A549 (cell line): ENCODE data around the gene MSI2.

Source experiments
- BHLHE40 ChIP-seq: IDR thresholded peaks from 2 replicates; pipeline ENCODE4 v1.6.1; 2012; ENCODE audit warnings: low read depth, low read length, inconsistent platforms
- EP300 ChIP-seq, 2 experiments: fragments of >200 bp; sonication (Bioruptor Twin); formaldehyde crosslinking; IDR thresholded peaks; 2 replicates in 1 of 2; 3 replicates in 1 of 2; pipeline ENCODE4 v1.6.1; 2016 to 2017
- FOSL2 ChIP-seq, 2 experiments: fragments of 450-650 bp in 1 of 2; fragments of >200 bp in 1 of 2; sonication (Bioruptor Twin) in 1 of 2; formaldehyde crosslinking; IDR thresholded peaks; 2 replicates each; pipeline versions ENCODE4 v1.5.0 to v1.6.1; 2016 to 2020; ENCODE audit warnings: mild to moderate bottlenecking in 1 of 2, moderate library complexity in 1 of 2
- JUN ChIP-seq, 2 experiments: fragments of >200 bp; sonication (Bioruptor Twin); formaldehyde crosslinking; IDR thresholded peaks; 2 replicates in 1 of 2; 3 replicates in 1 of 2; pipeline ENCODE4 v1.6.1; 2016 to 2017
- JUNB ChIP-seq: fragments of >200 bp; sonication (Bioruptor Twin); formaldehyde crosslinking; IDR thresholded peaks from 2 replicates; pipeline ENCODE4 v1.6.1; 2016
- MAFK ChIP-seq: fragments of 450-650 bp; IDR thresholded peaks from 2 replicates; pipeline ENCODE4 v1.6.1; 2014; ENCODE audit not compliant: partially characterized antibody
- POLR2A ChIP-seq: IDR thresholded peaks from 2 replicates; pipeline ENCODE4 v1.6.1; 2012; ENCODE audit warnings: mild to moderate bottlenecking, low read length
- RARB ChIP-seq: fragments of 250-450 bp; sonication (Bioruptor Pico); IDR thresholded peaks from 2 replicates; pipeline ENCODE4 v1.8.0; 2021; ENCODE audit warnings: mild to moderate bottlenecking, moderate library complexity
- ZFP36 ChIP-seq: fragments of 450-650 bp; IDR thresholded peaks from 2 replicates; pipeline ENCODE4 v1.6.1; 2014; ENCODE audit warnings: borderline replicate concordance; ENCODE audit not compliant: partially characterized antibody
- TF ChIP-seq, protein P1 (sequence below): fragments of >200 bp; sonication (Bioruptor Twin); formaldehyde crosslinking; IDR thresholded peaks from 3 replicates; pipeline ENCODE4 v1.5.1; 2016
- TF ChIP-seq, protein P2 (sequence below): IDR thresholded peaks from 2 replicates; pipeline ENCODE4 v1.6.1; 2012; ENCODE audit warnings: low read depth, borderline replicate concordance
- TF ChIP-seq, protein P3 (sequence below): fragments of 450-650 bp; IDR thresholded peaks from 2 replicates; pipeline ENCODE4 v1.6.1; 2014; ENCODE audit warnings: antibody characterized with exemption

DNA sequence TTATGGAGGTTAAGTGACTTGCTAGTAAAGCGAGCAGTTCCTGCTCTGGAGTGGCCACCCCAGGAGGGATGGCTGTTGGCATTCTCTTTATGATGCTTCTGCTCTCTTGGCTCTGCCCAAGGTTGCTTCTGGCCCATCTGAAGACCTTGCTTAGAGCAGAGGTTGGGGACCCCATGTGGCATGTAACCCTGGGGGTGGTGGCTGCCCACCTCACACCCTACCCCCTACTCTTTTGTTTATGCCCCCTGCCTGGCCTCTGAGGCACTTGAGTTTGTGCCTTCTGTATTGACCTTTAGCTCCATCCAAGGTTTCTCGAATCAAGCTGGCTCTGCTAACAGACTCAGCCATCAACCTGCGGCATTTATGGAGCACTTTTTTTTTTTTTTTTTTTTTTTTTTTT lies 214.6 kb downstream of the MSI2 start:
- TF ChIP-seq, protein P1, sequence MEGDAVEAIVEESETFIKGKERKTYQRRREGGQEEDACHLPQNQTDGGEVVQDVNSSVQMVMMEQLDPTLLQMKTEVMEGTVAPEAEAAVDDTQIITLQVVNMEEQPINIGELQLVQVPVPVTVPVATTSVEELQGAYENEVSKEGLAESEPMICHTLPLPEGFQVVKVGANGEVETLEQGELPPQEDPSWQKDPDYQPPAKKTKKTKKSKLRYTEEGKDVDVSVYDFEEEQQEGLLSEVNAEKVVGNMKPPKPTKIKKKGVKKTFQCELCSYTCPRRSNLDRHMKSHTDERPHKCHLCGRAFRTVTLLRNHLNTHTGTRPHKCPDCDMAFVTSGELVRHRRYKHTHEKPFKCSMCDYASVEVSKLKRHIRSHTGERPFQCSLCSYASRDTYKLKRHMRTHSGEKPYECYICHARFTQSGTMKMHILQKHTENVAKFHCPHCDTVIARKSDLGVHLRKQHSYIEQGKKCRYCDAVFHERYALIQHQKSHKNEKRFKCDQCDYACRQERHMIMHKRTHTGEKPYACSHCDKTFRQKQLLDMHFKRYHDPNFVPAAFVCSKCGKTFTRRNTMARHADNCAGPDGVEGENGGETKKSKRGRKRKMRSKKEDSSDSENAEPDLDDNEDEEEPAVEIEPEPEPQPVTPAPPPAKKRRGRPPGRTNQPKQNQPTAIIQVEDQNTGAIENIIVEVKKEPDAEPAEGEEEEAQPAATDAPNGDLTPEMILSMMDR, result no peak
- TF ChIP-seq FOSL2 (IDR thresholded peaks at IDR 0.05) (no peak), FOSL2 (CRISPR knock-in tag; IDR thresholded peaks at IDR 0.05) (no peak), ZFP36 (no peak), POLR2A (no peak), RARB (CRISPR knock-in tag) (no peak), EP300 (IDR thresholded peaks at IDR 0.05) (no peak), JUN (IDR thresholded peaks at IDR 0.05) (no peak), MAFK (no peak), JUNB (no peak), BHLHE40 (no peak)
- TF ChIP-seq, protein P2, sequence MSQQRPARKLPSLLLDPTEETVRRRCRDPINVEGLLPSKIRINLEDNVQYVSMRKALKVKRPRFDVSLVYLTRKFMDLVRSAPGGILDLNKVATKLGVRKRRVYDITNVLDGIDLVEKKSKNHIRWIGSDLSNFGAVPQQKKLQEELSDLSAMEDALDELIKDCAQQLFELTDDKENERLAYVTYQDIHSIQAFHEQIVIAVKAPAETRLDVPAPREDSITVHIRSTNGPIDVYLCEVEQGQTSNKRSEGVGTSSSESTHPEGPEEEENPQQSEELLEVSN, result no peak
- TF ChIP-seq, protein P3, sequence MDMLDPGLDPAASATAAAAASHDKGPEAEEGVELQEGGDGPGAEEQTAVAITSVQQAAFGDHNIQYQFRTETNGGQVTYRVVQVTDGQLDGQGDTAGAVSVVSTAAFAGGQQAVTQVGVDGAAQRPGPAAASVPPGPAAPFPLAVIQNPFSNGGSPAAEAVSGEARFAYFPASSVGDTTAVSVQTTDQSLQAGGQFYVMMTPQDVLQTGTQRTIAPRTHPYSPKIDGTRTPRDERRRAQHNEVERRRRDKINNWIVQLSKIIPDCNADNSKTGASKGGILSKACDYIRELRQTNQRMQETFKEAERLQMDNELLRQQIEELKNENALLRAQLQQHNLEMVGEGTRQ, result no peak
